SIG-M5 treated with dmso at 0.1 percent for 504 hours (cell line): ENCODE data around the gene CATSPER4.
A peak's percentile ranks its signal among the peaks of the same experiment; 100 is the strongest.

ENCODE experiments used
- DNase-seq: peaks from one replicate; lab custom pipeline; 2025; ENCODE audit not compliant: unreplicated experiment; lab: John Stamatoyannopoulos, UW

Gene CATSPER4

DNA sequence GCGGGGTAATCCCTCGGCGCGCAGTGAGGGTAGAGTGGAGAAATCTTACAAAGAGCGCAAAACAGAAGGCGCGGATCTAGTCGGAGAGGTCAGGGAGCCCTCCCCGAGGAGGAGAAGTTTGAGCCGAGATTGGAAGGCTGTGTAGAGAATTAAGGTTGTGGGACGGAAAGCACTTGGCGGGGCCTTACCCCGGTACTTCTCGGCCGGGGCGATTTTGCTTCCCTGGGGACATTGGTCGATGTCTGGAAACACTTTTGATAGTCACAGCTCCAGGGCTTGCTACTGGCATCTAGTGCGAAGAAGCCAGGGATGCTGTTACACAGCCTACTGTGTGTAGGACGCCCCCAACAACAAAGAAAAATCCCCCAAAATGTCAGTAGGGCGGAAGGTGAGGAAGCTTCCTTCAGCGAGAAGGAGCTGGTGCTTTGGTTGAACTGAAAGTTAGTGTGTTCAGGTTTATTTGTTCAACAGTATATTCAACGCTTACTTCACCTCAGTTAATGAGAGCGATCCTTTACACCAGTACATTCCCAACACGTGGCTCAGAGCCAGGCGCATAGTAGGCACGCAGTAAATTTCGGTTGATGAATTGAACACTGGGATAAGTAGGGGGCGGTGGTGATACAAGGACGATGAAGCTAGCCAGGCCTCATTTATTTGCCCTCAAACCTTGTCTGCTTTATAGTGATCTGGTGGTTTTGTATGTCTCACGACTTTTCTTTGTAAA is 44.4 kb downstream of the CATSPER4 start:
- DNase-seq, result peak; percentile 17

DNA sequence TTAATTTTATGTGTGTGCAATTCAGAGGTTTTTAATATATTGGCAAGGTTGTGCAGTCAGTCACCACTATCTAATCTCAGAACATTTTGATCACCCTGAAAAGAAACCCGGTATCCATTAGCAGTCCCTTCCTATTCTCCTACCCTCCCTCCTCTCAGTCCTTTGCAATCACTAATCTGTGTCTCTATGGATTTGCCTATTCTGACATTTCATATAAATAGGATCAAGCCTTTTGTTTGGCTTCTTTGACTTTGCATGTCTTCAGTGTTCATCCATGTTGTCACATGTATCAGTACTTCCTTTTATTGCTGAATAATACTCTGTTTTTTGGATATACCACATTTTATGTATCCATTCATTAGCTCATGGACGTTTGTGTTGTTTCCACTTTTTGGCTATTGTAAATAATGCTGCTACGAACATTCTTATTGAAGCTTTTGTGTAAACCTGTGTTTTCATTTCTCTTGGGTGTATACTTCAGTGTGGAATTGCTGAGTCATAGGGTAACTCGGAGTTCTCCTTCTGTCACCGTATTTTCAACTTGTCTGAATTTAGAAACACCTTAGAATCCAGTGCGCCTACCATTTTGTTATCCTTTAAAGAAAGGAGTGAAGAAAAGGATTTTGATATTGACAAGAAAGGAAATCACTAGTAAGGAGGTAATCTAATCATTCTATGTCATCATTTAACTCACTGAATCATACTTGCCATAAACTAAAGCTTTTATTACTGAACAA is 47.0 kb downstream of the CATSPER4 start:
- peak; percentile 52 for DNase-seq

DNA sequence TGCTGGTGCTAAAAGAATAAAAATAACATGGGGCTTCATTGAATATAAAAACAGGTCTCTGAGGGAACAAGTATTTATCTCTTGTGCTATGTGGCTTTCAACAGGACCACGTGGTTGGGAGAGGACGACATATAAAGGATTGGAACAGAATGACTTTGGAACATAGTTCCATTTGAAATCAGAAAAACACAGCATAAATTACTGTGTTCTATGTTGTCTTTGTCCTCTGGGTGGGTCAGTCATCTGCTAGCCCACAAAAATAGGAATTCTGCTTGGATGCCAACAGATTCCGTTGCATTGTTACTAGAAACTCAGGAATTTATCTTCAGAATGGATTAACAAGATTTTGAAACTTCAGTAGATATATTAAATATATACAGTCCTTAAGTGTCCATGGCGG is 49.5 kb downstream of the CATSPER4 start:
- DNase-seq, result no peak
